GM21825 (cell line): ENCODE measurements around the gene DTNB.
"Not testable (repeated sequence)": the region's sequence is repeated elsewhere in the genome, so short reads cannot be mapped to it uniquely, and the experiment has no call there.

Experiments
- ATAC-seq: cut with Tn5 transposase; IDR thresholded peaks from one replicate; pipeline ENCODE4 v1.9.1; 2021; ENCODE audit warnings: mild to moderate bottlenecking, moderate library complexity; ENCODE audit not compliant: unreplicated experiment

Gene DTNB

DNA sequence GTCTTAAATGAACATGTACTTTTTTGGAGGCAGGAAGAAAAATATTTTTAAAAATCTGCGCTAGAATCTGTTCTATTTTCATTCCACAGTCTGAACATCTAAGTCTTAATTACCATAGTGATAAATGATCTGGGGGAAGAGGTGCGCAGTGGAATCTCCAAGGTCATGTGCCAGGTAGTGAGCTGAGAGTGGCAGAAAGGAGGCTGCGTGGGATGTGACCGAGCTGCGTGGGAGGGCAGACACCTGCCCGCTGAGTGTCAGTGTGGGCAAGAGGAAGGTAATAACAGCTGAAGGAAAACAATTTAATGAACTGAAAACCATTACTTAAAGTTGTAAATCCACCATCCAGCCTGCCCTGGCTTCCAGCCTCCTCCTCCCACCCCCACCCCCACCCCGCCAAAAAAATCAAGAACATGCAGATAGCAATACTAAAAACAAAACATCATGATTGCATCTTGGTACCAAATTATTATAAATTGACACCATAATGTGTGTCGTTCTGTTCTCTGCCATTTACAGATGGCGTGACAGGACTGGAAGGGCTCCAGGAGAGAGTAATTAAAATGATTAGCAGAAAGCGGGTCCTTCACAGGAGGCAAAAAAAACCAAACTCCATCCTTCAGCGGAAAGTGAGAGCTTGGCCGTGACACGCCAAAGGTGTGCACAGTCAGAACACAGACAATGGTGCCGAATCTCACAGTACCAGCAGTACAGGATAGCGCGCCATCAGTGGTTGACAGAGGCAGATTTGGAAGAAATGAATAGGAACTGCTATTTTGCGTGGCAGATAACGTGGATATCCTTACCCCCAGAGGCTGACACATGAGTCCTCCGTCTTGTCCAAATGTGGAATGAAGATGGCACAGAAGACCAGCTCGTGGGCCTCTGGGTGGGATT, 11.4 kb upstream of the DTNB start:
- ATAC-seq: no peak

DNA sequence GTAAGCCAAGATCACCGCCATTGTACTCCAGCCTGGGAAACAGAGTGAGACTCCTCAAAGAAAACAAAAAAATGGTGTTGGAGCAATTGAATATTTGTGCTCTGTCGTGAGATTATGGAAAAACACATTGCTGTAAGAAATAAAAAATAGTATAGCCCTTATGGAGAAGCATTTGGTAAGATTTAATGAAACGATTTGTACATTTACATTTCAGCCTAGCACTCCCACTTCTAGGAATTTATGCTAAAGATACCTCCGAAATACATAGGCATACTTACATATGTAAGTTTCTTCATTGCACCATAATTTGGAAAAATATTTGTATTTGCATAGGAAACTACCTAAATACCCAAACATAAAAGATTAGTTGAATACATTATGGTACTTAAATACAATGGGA, 8.7 kb upstream of the DTNB start:
- ATAC-seq: no peak

DNA sequence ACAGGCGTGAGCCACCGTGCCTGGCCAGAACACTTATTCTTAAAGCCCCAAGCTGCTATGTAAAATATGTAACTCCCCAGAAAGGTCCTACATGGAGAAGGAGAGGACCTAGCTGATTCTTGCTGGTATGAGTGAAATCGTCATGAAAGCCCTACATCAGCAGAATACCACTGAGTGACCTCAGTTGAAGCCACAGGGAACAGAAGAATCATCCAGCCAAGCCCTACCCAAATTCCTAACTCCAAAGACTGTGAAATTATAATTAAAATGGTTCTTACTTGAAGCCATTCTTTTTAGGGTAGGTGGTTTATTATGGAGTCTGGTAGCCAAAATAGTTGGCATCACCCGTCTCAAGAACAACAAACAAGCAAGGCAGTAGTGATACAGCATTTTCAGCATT, 4.5 kb upstream of the DTNB start:
- no peak for ATAC-seq

DNA sequence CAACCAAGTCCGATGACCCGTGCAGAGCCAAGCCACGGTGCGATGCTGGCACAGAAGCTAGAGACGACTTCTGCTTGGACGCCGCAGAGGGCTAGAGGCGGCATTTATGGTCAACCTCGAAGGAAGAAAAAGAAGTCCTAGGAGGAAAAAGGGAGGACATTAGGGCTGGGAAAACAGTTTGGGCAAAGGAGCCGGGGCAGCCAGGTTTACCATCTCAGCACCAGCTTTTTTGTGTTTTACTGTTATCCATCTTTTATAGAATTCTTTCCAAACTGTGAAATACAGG, 643 bp upstream of the DTNB start:
- ATAC-seq: no peak

- peak; percentile 51 for ATAC-seq
These were observed 680 bp downstream of the DTNB start for GRCh38 chr2:25672494-25673299.

- ATAC-seq: no peak
These were observed 1.8 kb downstream of the DTNB start for GRCh38 chr2:25671622-25672021.

DNA sequence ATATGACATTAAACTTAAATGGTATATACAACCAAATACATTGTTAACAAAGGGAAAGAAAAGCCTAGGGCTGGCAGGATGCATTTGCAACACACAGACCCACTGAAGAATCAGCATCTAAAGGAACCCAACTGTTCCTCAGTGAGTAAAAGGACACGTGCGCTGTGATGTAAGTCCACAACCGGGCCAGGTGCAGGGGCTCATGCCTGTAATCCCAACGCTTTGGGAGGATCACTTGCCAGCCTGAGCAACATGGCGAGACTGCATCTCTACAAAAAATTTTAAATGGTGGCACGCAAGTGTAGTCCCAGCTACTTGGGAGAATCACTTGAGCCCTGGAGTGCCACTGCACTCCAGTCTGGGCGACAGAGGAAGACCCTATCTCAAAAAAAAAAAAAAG, 3.9 kb downstream of the DTNB start:
- ATAC-seq: no peak

DNA sequence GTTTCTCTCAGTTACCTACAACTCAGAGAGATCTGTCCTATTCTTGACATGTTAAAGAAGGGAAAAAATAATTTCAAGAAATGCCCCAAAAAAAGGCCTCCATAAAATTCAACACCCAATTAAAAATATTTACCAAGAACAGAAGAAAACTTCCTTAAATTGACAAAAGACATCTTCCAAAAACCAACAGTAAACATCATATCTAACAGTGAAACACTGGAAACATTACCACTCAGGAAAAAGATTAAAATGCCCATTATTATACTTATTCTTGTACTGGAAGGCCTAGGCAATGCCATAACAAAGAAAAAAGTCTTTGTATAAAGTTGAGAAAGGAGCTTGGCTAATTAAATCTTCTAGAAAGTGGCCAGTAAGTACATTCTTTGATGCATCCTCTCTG, 7.2 kb downstream of the DTNB start:
- no peak for ATAC-seq

DNA sequence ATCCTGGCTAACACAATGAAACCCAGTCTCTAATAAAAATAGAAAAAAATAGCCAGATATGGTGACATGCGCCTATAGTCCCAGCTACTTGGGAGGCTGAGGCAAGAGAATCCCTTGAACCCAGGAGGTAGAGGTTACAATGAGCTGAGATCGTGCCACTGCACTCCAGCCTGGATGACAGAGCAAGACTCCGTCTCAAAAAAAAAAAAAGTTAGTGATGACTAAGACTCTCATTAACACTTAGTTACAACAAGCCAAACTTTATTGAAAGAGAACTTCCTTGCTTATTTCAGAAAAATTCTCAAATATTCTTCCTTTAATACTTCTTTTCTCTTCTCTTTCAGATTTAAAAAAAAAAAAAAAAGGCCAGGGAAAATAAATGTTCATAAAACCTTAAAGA, 7.9 kb downstream of the DTNB start:
- not testable (repeated sequence) for ATAC-seq

- ATAC-seq: no peak
These were observed 8.4 kb downstream of the DTNB start for GRCh38 chr2:25664965-25665307.

DNA sequence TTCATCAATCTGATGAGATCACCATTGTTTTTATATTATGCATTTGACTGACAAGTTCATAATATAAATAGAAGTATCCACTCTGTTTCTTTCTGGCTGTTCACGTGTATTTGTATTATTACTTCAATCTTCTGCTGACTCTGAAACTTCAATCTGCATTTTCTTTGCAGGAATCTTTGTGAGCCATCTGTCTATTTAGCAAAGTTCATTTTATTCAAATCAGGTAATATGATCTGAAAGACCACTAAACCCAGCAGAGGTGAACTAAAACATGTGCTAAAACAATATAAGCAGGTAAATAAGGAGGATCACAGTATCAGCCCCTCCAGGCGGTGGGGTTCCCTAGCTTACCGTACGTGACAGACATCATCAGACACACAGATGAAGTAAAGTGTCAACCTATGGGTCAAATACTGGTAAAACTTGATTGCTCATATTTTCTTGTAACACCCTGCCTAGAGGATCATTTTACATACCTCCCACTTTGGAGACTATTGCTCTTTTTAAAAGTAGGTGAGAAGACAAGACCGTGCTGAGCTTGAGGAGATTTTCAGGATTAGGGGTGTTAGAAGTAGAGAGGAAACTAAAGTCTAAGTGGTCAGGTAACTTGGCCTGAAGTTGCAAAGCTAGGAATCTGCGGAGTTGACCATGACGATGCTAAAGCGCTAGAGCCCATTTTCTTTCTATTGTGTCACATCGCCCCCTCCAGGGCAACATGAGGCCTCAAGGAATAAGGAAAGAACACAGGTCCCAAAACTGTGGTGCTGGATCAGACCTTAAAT, 9.0 kb downstream of the DTNB start:
- no peak for ATAC-seq

DNA sequence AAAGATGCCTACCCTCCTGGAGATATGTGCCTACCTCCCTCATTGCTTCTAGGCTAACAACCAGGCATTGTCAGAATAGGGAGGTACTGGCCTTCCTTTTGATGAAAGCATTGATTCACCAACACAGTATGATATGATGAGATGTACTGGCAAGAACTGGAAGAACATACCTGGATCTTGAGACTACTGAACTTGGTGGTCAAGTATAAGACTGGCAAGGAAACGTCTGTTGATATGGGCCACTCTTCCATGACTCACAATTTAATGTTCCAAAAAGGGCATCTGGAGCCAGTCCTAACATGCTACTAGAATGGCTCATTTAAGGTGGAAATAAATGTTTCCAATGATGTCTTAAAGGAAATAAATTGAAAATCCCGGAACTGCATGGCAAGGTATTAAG, 18.1 kb downstream of the DTNB start:
- ATAC-seq: no peak

DNA sequence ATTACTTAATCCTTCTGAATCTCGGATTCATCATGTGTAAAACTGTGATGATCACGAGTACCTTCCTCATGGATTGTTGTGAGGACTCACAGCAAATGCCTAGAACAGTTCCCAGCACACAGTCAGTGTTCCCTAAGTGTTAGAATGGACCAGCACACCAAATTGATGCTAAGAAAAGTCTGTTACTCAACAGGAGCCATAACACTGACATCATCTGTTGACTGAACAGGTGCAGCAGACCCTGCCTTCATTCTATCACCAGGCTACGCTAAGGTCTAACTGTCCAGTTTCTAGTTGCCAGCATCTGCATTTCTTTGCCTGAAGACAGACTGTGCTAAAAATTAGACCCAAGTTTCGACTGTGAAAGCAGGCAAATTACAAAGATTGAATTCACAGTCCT, 18.6 kb downstream of the DTNB start:
- ATAC-seq: no peak

DNA sequence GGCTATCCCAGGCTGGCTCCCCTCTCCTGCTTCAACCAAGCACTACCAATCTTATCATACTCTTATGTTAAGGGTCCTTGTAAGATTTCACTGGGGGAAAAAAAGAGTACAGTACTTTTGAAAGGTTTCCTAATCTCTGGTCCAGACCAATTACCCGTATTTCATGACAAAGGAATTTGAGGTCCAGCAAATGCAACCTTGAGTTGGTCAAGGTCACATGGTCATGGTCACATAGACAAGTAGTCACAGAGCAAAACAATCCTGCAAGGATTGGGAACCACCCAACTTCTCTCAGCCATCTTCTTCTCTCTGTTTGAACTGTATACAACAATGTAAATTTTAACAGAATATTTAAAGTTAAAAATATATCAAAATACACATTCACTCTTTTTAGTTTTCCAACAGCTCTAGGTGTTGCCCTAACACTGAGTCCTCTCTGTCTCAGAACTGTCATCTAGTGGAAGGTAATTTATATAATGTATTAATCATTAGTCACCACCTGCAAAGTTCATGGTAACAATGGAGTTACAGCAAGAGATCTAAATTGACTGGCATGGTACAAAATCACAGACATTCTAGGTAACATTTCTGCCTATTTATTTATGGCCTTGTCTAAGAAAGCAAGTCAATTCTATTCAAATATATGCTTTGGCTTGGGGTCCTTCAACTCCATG, 21.5 kb downstream of the DTNB start:
- ATAC-seq: no peak

- ATAC-seq: no peak
These were observed 22.3 kb downstream of the DTNB start for GRCh38 chr2:25651066-25651465.

GRCh38 chr2:25650256-25650655, 23.1 kb downstream of the DTNB start:
- ATAC-seq: no peak

DNA sequence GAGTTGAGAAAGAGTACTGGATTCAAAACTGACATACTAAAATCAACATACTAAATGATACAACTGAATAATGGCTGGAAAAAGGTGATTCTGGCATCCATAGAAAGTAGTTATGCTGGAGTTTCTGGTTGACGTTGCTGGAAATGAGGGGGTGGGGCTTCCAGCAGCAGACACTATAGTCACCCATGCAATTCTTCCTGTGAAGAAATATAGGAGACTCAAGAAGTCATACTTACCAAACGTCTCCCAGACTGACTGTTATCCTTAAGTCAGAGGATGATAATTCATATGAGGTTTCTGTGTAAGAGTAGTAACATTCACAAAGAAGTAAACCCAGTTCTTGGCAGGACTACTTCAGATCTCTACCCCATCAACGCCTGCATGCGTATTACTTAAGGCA, 23.6 kb downstream of the DTNB start:
- ATAC-seq: no peak

DNA sequence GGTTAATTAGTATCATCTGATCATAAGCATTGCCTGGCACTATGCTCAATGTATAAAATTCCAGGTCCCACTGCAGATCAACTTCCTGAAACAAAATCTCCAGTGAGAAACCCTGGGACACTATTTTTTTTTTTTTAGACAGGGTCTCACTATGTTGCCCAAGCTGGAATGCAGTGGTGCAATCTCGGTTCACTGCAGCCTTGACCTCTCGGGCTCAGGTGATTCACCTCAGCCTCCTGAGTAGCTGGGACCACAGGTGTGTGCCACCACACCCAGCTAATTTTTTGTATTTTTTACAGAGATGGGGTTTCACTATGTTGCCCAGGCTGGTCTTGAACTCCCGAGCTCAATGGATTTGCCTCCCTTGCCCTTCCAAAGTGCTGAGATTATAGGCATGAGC, 31.1 kb downstream of the DTNB start:
- no peak for ATAC-seq

GRCh38 chr2:25639696-25640095, 33.7 kb downstream of the DTNB start:
- ATAC-seq: no peak

DNA sequence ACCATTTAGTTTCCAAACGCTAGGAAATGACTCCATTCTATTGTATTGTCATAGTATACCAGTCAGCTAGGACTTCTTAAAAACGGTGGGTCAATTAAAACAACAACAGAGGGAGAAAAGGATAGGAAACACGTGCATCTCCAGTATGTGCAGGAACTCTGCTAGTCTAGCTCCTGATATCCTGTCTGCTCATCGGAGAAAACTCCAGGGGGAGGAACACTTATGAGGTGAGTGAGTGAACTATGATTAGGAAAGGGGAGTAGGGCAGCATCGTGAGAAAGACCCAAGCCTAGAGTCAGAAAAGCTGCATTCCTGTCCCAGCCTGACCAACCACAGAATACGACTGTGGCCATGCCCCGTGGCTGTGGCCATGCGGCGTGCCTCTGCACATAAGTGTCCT, 34.2 kb downstream of the DTNB start:
- ATAC-seq: no peak

GRCh38 chr2:25635797-25636196, 37.6 kb downstream of the DTNB start:
- ATAC-seq: no peak
